GM12891 (cell line): ENCODE results near the gene MRPL53.
"Not testable (repeated sequence)": the region's sequence is repeated elsewhere in the genome, so short reads cannot be mapped to it uniquely, and the experiment has no call there.

ENCODE experiments used
- DNase-seq: peaks from one replicate; pipeline ENCODE4 v3.0.0; 2011; ENCODE audit warnings: low spot score; ENCODE audit not compliant: insufficient read length
- FAIRE-seq: peaks from 2 replicates; lab custom pipeline; 2011; peaks lifted over from hg19 to GRCh38; lab: Jason Lieb, UNC
- PAX5 ChIP-seq: IDR thresholded peaks from 2 replicates; pipeline ENCODE4 v1.6.1; 2011; ENCODE audit warnings: low read length, moderate library complexity, mild to moderate bottlenecking; ENCODE audit not compliant: insufficient read depth, severe bottlenecking
- POLR2A ChIP-seq: IDR thresholded peaks from 2 replicates; pipeline ENCODE4 v1.6.1; 2011; ENCODE audit warnings: low read depth, low read length, control low read depth
- POLR2AphosphoS5 ChIP-seq: IDR thresholded peaks from 2 replicates; pipeline ENCODE4 v1.6.1; 2011; ENCODE audit warnings: low read depth, low read length, control low read depth
- POU2F2 ChIP-seq: IDR thresholded peaks from 2 replicates; pipeline ENCODE4 v1.6.1; 2011; ENCODE audit warnings: low read depth, mild to moderate bottlenecking, control low read depth, low read length, moderate library complexity
- SPI1 ChIP-seq: IDR thresholded peaks from 2 replicates; pipeline ENCODE4 v1.6.1; 2011; ENCODE audit warnings: low read depth, low read length, control low read depth
- TAF1 ChIP-seq: IDR thresholded peaks from 2 replicates; pipeline ENCODE4 v1.6.1; 2011; ENCODE audit warnings: low read depth, low read length, control low read depth

Gene MRPL53

DNA sequence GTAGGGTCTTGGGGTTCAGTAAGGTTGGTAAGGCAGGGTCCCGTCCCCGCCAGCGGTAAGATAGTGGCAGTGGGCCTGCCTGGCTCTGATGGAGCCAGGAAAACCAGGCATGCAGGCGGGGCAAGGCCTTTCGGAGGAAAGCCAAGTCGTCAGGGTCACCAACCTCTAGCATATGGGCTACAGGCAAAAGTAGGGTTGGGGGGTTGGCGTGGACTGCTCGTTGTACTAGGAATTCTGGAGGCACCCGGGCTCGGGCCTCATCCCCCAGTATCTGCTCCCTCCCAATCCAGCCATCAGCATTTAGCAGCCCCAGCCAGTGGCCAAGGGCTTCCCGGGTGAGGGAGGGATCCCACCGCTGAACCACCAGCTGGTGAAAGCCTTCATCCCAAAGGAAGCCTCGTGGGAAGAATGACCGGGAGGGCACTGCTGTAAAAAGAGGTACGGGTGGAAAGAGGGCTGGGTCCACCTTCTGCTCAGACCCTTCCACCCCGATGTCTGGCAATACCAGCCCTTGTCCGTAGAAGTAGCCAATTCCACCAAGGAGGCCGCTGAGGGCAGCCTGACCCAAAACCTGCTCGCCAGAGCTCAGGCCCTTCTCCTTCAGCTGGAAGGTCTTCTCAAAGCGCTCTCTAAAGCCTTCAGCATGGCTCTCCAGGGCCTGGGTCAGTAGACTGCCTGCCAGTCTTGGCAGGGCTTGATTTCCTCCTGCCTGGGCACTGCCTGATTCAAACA, 10.3 kb downstream of the MRPL53 start:
- FAIRE-seq (no peak), DNase-seq (no peak)
- TF ChIP-seq POLR2AphosphoS5 (peak; percentile 27; the same call in 1 of the 2 replicates), PAX5 (no peak)

DNA sequence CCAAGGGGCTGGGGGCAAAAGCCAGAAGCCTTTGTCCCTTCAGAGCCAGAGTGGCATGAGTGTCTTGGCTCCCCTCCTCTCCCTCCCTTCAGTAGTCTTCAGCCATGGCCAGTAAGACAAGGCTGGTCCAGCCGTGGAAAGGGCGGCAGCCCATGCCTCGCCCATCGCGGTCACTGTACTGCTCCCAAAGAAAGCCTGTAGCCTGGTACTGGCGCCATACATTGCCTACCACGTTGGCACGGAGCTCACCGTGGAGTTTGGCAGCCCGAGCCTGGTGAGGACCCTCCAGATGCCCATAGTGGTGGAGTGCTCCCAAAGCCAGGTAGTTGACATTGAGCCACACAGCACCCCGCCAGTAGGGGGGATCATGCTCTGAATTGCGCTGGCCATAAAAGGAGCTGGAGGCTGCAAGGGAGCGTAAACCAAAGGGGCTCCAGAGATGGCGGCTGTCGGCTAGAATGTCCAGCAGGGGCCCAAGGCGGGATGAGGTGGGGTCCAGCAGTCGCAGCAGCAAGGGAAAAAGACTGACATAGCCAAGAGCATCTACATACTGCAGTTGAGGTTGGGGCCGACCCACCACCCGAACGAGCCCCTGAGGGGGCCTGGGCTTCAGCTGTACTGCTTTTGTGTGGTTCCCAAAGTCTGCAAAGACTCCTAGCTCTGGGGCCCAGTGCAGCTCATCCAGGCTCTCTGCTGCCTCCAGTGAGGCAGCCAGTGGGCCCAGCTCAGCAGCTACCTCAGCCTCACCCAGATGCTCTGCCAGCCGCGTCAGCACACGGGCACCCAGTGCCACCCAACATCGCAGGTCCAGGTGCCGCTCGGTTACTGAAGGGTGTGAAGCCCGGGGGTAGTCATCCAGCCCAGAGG, 11.1 kb downstream of the MRPL53 start:
- DNase-seq = no peak
- TF ChIP-seq PAX5 = no peak
- no peak for TF ChIP-seq POU2F2
- no peak for TF ChIP-seq POLR2AphosphoS5
- no peak for TF ChIP-seq POLR2A
- TF ChIP-seq SPI1 = no peak
- TF ChIP-seq TAF1 = no peak
- no peak for FAIRE-seq

DNA sequence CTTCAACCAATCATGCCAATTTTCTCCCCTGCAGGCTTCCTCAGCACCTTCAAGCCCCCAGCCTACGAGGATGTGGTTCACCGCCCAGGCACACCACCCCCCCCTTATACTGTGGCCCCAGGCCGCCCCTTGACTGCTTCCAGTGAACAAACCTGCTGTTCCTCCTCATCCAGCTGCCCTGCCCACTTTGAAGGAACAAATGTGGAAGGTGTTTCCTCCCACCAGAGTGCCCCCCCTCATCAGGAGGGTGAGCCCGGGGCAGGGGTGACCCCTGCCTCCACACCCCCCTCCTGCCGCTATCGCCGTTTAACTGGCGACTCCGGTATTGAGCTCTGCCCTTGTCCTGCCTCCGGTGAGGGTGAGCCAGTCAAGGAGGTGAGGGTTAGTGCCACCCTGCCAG, 12.3 kb downstream of the MRPL53 start:
- DNase-seq, FAIRE-seq: not testable (repeated sequence)

DNA sequence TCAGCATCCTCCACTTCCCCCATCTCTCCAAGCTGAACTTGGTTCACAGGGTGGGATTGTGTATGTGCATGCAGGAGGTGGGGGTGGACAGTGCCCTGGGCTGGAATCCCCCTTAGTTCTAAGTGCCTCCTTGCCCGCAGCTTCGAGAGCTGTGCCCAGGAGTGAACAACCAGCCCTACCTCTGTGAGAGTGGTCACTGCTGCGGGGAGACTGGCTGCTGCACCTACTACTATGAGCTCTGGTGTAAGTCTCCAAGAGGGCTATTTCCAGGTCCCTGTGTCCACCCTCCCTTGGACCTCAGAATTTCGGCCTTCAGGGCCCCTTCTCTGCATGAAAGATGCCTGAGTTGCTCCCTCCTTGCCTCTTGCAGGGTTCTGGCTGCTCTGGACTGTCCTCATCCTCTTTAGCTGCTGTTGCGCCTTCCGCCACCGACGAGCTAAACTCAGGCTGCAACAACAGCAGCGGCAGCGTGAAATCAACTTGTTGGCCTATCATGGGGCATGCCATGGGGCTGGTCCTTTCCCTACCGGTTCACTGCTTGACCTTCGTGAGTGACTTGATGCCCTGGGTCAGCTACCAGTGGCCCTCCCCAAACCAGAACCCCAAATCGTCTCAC, 12.9 kb downstream of the MRPL53 start:
- TF ChIP-seq POLR2AphosphoS5 = peak; percentile 74
- 0 out of 2 replicates have a peak, but pooled peaks have one; percentile 33 for TF ChIP-seq POLR2A
- FAIRE-seq, DNase-seq: not testable (repeated sequence)

DNA sequence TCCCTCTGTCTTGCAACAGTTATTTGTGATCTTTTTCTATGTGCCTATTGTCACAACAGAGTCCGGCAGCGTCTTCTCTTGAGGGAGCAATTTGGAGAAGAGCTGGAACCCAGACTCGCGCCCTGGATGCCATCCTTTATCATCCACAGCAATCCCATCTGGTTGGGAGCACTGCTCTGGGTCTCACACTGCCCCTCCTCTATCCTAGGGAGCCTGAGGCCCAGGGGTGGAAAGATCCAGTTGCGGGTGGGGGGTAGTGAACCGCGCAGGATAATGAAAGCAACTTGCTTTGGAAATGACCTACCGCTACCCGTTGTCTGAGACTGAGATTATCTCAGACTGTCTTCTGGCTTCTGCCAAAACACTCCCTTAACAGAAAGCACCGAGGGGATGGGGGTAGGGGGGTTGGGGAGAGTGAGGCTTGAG, 13.5 kb downstream of the MRPL53 start:
- FAIRE-seq (no peak), DNase-seq (no peak)

DNA sequence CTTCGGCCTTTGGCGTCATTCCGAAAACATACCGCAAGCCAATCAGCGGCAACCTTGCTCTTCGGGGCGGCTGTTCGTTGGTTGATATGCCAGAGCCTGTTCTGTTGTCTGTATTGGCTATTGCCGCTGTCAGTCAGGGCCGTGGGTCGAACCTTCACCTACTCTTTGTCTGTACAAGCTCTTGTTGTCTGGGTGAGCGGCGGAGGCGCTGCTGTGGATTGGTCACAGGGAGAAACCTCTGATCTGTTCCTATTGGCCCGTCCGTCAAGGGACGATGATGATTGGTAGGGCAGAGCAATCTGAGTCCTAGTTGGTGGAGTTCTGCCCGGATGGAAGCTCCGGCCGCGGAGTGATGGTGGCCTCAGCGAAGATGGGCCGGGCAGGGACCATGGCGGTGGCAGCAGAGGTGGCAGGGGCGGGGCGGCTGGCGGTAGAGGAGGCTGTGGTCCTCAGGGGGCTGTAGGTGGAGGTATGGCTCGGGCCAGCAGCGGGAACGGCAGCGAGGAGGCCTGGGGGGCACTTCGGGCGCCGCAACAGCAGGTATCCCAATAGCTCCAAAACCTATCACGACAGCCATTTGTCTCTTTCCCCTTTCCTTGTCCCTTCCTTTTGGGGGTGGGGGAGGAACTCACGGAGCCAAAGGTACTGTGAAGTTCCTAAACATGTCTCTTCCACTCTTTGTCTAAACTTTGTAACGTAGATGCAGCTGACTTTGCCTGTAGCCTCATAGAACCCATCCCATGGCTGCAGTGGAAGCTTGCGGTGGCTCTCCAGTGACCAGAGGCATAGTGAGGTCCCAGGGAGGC, 14.1 kb downstream of the MRPL53 start, which contains the start of gene WBP1:
Gene WBP1 (plus strand): TSS at position 307 of the 806 bp plus-strand sequence. CDS start 165 bp downstream, at position 472.
- FAIRE-seq (peak; percentile 96), DNase-seq (peak; percentile 89)
- TF ChIP-seq POLR2A = peak; percentile 55; the same call in 1 of the 2 replicates
- TF ChIP-seq POU2F2 = 0 out of 2 replicates have a peak, but pooled peaks have one; percentile 25
- TF ChIP-seq POLR2AphosphoS5 = 0 out of 2 replicates have a peak, but pooled peaks have one; percentile 7
- no peak for TF ChIP-seq TAF1
- no peak for TF ChIP-seq SPI1
- no peak for TF ChIP-seq PAX5

More for the DNA sequence above, 13.5 kb downstream of the MRPL53 start:
- TF ChIP-seq POLR2A (no peak), PAX5 (no peak), POU2F2 (no peak), POLR2AphosphoS5 (no peak)

DNA sequence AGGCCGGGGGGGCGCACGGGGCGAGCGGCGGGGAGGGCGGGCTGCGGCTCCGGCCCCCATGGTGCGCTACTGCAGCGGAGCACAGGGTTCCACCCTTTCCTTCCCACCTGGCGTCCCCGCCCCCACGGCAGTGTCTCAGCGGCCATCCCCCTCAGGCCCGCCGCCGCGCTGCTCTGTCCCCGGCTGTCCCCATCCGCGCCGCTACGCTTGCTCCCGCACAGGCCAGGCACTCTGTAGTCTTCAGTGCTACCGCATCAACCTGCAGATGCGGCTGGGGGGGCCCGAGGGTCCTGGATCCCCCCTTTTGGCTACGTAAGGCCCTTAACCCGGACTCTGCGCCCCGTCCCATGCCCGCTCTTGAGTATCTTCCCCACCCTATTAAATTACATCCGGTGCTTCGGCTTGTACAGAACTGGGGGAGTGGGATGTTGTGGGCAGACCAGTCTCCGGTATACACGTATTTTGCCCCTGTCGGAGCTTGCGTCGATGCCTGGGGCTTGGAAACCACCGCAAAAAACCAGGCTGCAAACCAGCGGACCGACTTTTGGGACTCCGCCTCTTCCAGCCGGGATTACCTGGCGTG, 14.8 kb downstream of the MRPL53 start:
- peak; percentile 49; the same call in 1 of the 2 replicates for TF ChIP-seq POLR2AphosphoS5
- TF ChIP-seq POLR2A = no peak; the same call in 1 of the 2 replicates
- TF ChIP-seq TAF1 = peak; percentile 66
- no peak for TF ChIP-seq PAX5
- FAIRE-seq (no peak), DNase-seq (no peak)

DNA sequence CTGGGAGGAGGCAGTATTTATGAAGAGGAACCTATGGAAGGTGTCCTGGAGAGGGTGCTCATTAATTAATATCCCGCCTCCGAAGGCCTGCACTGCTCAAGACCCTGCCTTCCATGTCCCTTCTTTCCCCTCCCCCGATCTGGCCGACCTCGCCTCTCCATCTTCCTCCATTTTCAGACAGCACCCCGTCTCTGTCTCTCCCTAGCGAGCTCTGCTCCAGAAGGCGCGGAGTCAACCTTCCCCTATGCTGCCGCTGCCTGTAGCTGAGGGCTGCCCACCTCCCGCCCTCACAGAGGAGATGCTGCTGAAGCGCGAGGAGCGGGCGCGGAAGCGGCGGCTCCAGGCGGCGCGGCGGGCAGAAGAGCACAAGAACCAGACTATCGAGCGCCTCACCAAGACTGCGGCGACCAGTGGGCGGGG, 15.3 kb downstream of the MRPL53 start:
- DNase-seq (no peak), FAIRE-seq (no peak)
- TF ChIP-seq SPI1 (no peak), POU2F2 (peak; percentile 61; the same call in 1 of the 2 replicates)

DNA sequence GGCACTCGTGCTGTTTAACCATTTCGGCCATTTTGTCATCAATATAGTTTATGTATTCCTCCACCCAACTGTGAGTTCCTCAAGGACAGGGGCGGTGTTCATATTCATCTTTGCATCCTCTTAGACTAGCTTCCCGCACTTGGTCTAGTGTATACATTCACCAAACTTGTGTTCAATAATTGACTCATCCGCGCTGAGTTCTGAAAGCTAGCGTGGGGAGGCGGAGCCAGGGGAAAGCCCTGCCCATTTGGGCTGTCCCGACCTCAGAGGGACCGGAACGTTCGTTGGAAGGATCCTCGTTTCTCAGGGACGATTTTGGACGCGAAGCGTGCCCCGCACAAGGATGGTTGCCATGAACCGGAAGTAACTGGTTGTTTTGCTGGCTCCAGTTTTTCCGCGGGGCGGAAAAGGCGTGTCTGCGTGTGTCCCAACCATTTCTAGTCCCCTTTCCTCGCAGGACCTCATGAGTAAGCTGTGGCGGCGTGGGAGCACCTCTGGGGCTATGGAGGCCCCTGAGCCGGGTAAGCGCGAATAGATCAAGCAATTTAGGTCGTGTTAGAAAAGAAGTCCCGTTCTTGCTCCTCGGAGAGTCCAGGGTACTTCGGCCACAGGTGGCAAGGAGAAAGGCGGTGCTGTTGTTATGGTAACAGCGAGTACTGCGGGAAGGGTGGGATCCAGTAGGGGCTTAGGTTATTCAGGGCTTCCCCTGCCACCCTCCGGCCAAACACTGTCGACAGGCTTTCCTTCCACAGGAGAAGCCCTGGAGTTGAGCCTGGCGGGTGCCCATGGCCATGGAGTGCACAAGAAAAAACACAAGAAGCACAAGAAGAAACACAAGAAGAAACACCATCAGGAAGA, 17.6 kb downstream of the MRPL53 start, which contains the start of gene INO80B:
Gene INO80B (plus strand): TSS at position 434 of the 858 bp plus-strand sequence. CDS start 30 bp downstream, at position 464.
- FAIRE-seq (peak; percentile 97), DNase-seq (no peak)
- TF ChIP-seq POU2F2 (peak; percentile 62; the same call in 1 of the 2 replicates), POLR2AphosphoS5 (no peak), POLR2A (peak; percentile 35; the same call in 1 of the 2 replicates), PAX5 (peak; percentile 57), TAF1 (peak; percentile 43; the same call in 1 of the 2 replicates)
